Jurkat, Clone E6-1 (cell line): ENCODE results near the gene CCNL2.
A peak's percentile ranks its signal among the peaks of the same experiment; 100 is the strongest.

Experiments used
- DNase-seq: peaks from one replicate; pipeline ENCODE4 v3.0.0-alpha.2; 2011; ENCODE audit warnings: low read depth, low spot score
- H3K4me3 ChIP-seq: 2 replicates; pipeline ENCODE4 v1.5.1; 2011; ENCODE audit warnings: mild to moderate bottlenecking, low read length, control low read depth, moderate library complexity

The CCNL2 gene

GRCh38 chr1:1361233-1361981 is 37.7 kb downstream of the CCNL2 start:
- DNase-seq: no peak

GRCh38 chr1:1360506-1361169 is 38.5 kb downstream of the CCNL2 start:
- no peak overlapping the region for H3K4me3 ChIP-seq
- DNase-seq: no peak

More at GRCh38 chr1:1361233-1361981, 37.7 kb downstream of the CCNL2 start:
- no peak overlapping the region for H3K4me3 ChIP-seq

GRCh38 chr1:1359664-1360468 is 39.3 kb downstream of the CCNL2 start:
- no peak for DNase-seq
- H3K4me3 ChIP-seq: no peak overlapping the region

- peak; percentile 46 for DNase-seq
Measured at GRCh38 chr1:1359308-1359663, 39.8 kb downstream of the CCNL2 start.

GRCh38 chr1:1358433-1359271 is 40.5 kb downstream of the CCNL2 start, which contains the start of gene MXRA8:
MXRA8 (minus strand) TSS chr1:1358555; CDS start chr1:1358504, 51 bp downstream.
- no peak within 1 kb of the TSS for H3K4me3 ChIP-seq
- no peak for DNase-seq

More at GRCh38 chr1:1359308-1359663, 39.8 kb downstream of the CCNL2 start:
- H3K4me3 ChIP-seq: no peak overlapping the region

GRCh38 chr1:1357871-1358432 is 41.2 kb downstream of the CCNL2 start:
- no peak for DNase-seq
- no peak overlapping the region for H3K4me3 ChIP-seq

- DNase-seq: no peak
- H3K4me3 ChIP-seq: no peak overlapping the region
Measured at GRCh38 chr1:1356796-1357401, 42.2 kb downstream of the CCNL2 start.

- no peak for DNase-seq
- no peak overlapping the region for H3K4me3 ChIP-seq
Measured at GRCh38 chr1:1356166-1356795, 42.9 kb downstream of the CCNL2 start.

- no peak overlapping the region for H3K4me3 ChIP-seq
- DNase-seq: no peak
Measured at GRCh38 chr1:1355416-1355815, 43.7 kb downstream of the CCNL2 start.

- no peak overlapping the region for H3K4me3 ChIP-seq
- DNase-seq: no peak
Measured at GRCh38 chr1:1354271-1355247, 44.6 kb downstream of the CCNL2 start.

GRCh38 chr1:1353389-1354151 is 45.6 kb downstream of the CCNL2 start:
- H3K4me3 ChIP-seq: no peak overlapping the region
- no peak for DNase-seq

GRCh38 chr1:1352786-1353388 is 46.2 kb downstream of the CCNL2 start:
- H3K4me3 ChIP-seq: no peak overlapping the region
- no peak for DNase-seq

GRCh38 chr1:1351511-1352427 is 47.4 kb downstream of the CCNL2 start:
- no peak overlapping the region for H3K4me3 ChIP-seq
- no peak for DNase-seq

- H3K4me3 ChIP-seq: peak within 1 kb of the TSS; percentile 70
- DNase-seq: no peak
Measured at GRCh38 chr1:1349256-1350012, 49.7 kb downstream of the CCNL2 start, which contains the start of gene DVL1. DVL1 (minus strand) TSS chr1:1349418; CDS start chr1:1349065, 353 bp downstream.
